ES-I3 (cell line): ENCODE measurements around the gene TBC1D4.
"Not testable (repeated sequence)": the region's sequence is repeated elsewhere in the genome, so short reads cannot be mapped to it uniquely, and the experiment has no call there.

ENCODE experiments used
- H3K36me3 ChIP-seq: 2 replicates; pipeline ENCODE4 v1.6.1; 2013; ENCODE audit warnings: mild to moderate bottlenecking, low read length, control low read depth, moderate library complexity; ENCODE audit not compliant: insufficient read depth
- H3K4me1 ChIP-seq: 2 replicates; pipeline ENCODE4 v1.6.1; 2013; ENCODE audit warnings: mild to moderate bottlenecking, control low read depth, low read length; ENCODE audit not compliant: insufficient read depth
- H3K9ac ChIP-seq: 2 replicates; pipeline ENCODE4 v1.6.1; 2013; ENCODE audit warnings: low read depth, mild to moderate bottlenecking, low read length, moderate library complexity
- H3K9me3 ChIP-seq: 2 replicates; pipeline ENCODE4 v1.6.1; 2013; ENCODE audit warnings: mild to moderate bottlenecking, low read length, moderate library complexity; ENCODE audit not compliant: control insufficient read depth, insufficient read depth

Gene TBC1D4

DNA sequence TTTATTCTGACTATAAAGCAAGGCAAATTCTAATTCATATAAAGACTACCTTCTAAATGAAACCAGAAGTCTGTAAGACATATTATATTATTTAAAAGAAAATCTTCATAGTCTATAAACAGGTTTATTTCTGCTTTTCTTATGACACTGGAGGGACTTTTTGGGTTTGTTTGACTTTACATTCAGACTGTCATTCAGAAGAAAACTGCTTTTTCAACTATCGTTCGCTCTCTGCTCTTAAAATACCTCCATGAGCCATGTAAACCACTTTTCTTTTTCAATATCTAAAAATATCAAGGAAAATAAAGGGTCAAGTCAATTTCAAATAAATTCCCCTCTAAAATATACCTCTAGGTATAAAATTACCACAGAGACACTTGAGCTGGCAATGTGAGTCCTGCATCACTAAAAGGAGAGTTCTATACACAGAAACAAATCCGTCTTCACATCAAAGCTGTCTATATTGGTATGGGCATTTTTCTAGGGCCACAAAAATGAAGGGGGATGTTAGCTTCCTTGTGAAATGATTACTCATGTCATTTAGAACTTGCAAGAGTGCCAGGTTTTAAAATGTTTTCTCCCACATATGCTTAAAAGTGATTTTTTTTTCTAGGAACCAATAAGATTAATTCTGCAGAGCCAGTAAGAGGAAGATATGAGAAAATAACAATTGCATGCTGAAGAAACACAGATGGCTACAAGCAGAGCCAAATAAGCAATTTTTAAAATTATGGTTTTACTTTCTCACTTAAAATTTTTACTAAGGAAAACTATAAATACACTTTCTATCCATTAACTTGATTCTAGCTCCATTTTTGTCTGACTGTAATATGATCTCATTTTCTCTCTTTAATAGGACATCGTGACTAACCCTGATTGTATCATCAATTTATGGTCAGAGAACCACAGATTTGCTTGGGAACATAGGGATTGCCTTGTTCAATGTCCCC lies 181.8 kb downstream of the TBC1D4 start:
- Histone ChIP-seq H3K9ac (no peak overlapping the region), H3K9me3 (no peaks in the 10 kb centered on the region), H3K4me1 (0 out of 2 replicates have a peak, but pooled peaks cover 6% of the 10 kb centered on the region), H3K36me3 (no peaks in the 10 kb centered on the region)

DNA sequence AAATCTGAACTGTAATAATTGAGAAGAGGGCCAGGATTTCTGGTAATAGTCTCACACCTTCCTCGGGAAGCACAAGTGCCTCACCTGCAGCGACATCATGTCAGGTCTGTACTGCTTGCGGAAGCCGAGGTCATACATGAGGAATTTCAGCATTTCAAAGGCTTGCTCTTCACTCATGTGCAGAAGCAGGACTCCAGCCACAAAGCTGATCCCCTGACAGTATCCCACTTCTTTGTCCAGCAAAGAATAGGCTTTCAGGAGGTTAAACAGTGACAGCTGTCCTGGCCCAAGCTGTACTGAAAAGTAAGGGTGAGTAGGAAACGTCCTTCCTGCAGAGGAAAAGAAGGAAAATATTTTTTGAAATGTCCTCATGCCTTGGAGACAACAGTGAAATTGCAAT lies 182.7 kb downstream of the TBC1D4 start:
- no peak overlapping the region for H3K9ac ChIP-seq

DNA sequence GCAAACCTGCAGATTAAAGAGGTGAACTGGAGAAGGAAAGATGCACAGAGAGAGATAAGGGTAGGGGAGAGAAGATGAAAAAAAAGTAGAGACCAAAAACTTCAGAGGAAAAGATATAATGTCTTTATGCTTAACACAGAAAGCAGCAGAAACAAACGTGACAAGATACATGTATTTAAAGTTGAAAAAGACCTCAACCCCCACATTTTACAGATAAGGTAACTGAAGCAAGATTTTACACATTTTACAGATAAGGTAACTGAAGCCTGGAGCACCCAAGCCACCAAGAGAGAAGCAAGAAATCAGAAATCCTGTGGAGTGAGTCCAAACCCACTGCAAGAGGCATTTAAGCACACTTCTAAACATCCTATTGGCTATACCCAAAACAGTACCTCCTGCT lies 185.3 kb downstream of the TBC1D4 start:
- Histone ChIP-seq H3K4me1 (peaks cover 12% of the 10 kb centered on the region), H3K36me3 (no peaks in the 10 kb centered on the region), H3K9ac (no peak overlapping the region), H3K9me3 (no peaks in the 10 kb centered on the region)

More for the DNA sequence above, 182.7 kb downstream of the TBC1D4 start:
- Histone ChIP-seq H3K36me3 (no peaks in the 10 kb centered on the region), H3K9me3 (no peaks in the 10 kb centered on the region), H3K4me1 (0 out of 2 replicates have a peak, but pooled peaks cover 6% of the 10 kb centered on the region)

DNA sequence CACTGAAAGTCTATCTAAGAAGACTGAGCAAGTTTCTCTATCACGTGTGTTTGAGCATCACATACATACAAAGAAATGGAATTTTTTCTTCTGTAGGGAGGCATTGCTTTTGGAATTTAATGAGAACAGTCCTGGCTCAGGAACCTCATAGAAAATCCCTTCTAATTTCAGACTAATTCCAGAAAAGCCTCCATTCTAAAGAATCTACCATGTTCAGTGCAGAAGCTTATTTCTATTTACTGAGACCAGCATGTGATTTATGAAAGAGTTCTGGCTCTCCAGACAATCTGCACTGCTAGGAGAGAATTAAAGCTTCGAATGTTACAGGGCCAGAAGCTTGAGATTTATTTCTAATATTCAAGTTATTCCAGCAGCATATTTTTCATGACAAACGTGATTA lies 186.8 kb downstream of the TBC1D4 start:
- Histone ChIP-seq H3K36me3 (no peaks in the 10 kb centered on the region), H3K9ac (no peak overlapping the region), H3K9me3 (no peaks in the 10 kb centered on the region), H3K4me1 (peaks cover 12% of the 10 kb centered on the region)

DNA sequence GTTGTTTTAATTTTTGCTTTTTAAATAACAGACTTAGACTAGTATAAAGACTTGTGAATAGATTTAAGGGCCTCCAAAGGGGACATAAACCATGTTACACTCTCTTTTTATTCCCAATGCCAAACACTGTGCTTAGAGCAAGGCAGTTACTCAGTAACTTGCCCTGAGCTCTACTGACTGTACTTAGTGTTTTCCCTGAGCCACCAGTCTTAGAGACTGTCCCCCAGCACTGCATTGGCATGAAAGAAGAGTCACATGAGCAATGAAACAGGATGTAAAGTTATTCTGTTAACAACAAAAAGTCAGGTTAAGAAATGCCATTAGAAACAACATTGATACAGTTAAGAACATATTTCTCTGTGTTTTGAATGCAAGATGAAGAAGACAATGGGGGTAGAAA lies 187.9 kb downstream of the TBC1D4 start:
- Histone ChIP-seq H3K36me3 (no peaks in the 10 kb centered on the region), H3K9ac (no peak overlapping the region), H3K4me1 (peaks cover 7% of the 10 kb centered on the region), H3K9me3 (no peaks in the 10 kb centered on the region)

DNA sequence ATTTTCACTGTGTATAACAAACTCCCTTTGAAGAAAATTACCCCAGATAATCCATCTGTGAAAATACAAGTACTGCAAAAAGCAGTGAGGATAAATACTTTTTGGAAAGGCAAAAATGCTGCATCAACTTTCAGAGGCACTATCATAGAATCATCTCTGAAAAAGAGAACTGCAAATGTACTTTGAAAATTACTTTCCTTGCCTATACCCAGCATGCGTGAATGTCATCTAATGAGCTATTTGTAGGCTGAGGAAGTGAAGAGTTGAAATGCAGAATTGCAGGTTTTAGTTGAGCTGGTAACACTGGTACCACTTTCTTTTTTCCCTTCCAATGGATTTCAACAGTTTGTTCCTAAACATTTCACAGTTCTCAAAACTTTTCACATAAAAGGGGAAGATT lies 196.7 kb downstream of the TBC1D4 start:
- Histone ChIP-seq H3K4me1 (no peaks in the 10 kb centered on the region), H3K9me3 (peaks cover under 1% of the 10 kb centered on the region; the same call in 1 of the 2 replicates), H3K36me3 (0 out of 2 replicates have a peak, but pooled peaks cover 3% of the 10 kb centered on the region), H3K9ac (no peak overlapping the region)

DNA sequence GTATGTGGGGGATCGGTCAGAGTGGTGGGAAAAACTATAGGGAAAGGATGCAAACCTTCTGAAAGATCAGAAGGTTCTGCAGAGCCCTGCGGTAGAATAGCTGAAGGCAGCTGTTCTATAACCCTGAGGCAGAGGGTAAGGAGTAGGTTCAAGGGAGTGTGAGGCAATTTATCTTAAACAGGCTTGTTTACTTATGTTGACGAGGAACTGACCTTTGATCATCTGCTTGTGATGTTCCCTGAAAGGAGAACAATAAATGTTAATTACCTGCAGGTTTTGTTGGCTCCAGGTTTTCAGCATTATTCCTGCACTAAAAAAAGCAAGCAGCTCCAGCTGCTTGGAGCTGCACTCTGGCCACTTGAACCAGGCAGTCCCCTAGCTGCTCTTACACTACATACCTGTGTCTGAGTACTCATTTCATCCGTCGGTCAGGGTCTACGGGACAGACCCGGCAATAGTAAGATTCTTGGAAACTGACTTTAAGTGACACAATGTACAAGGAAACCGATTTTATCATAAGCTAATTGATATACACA lies 202.1 kb downstream of the TBC1D4 start:
- H3K9me3 ChIP-seq, result peaks cover 9% of the 10 kb centered on the region
- peaks cover 3% of the 10 kb centered on the region; the same call in 1 of the 2 replicates for H3K36me3 ChIP-seq
- H3K9ac ChIP-seq, result no peak overlapping the region
- H3K4me1 ChIP-seq, result no peaks in the 10 kb centered on the region

DNA sequence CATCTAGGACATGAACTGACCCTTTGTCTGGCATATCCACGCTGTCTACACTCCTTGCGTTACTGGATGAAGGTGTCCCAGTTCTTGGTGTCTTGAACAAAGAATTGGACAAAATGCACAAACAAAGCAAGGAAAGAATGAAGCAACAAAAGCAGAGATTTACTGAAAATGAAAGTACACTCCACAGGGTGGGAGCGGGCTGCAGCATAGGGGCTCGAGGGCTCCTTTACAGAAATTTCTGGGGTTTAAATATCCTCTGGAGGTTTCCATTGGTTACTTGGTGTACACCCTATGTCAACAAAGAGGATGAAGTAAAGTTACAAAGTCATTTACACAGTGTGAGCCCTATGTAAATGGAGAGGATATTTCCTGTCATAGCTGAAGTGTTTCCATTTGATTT lies 208.3 kb downstream of the TBC1D4 start:
- H3K4me1 ChIP-seq, H3K36me3 ChIP-seq: not testable (repeated sequence)

DNA sequence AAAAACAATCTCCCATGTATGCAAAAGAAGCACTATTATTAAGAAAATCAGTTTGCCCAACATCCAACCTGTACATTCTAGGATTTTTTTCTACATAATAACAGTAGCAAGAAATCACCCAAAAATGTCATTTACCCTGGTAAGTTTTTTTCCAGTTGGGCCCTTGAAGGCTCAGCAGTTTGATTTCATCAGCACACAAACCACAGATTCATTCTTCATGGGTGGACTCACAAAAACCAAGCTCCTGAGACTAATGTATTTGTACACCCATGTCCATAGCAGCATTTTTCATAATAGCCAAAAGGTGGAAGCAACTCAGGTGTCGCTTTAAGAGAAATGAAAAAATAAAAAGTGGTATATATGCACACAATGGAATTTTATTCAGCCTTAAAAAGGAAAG lies 210.1 kb downstream of the TBC1D4 start:
- no peaks in the 10 kb centered on the region for H3K9me3 ChIP-seq
- H3K9ac ChIP-seq, result no peak overlapping the region
- no peaks in the 10 kb centered on the region for H3K4me1 ChIP-seq
- H3K36me3 ChIP-seq, result no peaks in the 10 kb centered on the region

More for the DNA sequence above, 208.3 kb downstream of the TBC1D4 start:
- not testable (repeated sequence) for H3K9ac ChIP-seq, H3K9me3 ChIP-seq

DNA sequence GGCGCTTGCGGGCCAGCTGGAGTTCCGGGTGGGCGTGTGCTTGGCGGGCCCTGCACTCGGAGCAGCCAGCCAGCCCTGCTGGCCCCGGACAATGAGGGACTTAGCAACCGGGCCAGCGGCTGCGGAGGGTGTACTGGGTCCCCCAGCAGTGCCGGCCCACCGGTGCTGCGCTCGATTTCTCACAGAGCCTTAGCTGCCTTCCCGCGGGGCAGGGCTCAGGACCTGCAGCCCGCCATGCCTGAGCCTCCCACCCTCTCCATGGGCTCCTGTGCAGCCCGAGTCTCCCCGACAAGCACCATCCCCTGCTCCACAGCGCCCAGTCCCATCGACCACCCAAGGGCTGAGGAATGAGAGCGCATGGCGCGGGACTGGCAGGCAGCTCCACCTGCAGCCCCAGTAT lies 213.5 kb downstream of the TBC1D4 start:
- H3K9me3 ChIP-seq, H3K36me3 ChIP-seq, H3K4me1 ChIP-seq, H3K9ac ChIP-seq: not testable (repeated sequence)

DNA sequence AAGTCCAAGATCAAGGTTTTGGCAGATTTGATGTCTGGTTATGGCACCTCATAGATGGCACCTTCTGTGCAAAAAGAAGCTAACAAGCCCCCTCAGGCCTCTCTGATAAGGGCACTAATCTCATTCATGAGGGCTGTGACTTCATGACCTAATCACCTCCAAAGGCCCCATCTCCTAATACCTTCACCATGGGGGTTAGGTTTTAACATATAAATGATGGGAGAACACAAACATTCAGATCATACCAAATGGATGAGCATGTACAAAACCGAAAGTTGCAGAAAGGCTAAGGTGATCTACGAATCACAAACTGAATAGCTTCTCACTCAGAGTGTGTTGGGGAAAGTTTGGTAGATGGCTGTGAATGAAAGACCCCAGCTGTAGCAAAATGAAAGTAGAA lies 217.4 kb downstream of the TBC1D4 start:
- no peaks in the 10 kb centered on the region for H3K36me3 ChIP-seq

DNA sequence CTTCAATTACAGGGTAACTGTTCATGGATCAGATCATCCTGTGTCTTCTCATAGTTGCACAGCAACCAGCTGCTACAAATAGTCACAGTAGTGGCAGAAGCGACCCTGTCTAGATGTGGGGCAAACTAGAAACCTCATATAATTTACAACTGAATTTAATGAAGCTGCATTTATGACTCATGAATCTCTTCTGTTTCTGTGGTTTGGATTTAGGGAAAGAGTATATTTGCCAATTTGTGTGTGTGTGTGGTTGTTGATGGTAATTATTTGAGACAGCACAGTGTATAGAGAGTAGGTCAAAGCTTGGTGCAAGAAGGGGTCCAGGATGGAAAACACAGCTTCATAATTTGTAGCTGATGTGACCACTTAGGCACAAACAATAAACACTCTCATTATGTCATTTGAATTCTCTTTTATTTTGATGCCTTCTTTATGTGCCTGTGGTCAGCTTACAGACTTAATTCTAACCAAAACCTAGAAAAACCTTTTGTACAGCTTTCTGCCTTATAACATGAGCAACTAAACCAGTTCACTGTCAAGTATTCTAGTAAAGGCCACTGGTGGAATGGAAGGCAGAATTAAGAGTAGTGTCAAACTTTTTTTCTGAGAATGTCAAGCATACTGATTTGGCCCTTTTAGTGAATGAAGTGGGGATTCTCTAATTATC lies 218.1 kb downstream of the TBC1D4 start:
- Histone ChIP-seq H3K9ac (no peak overlapping the region), H3K4me1 (no peaks in the 10 kb centered on the region), H3K36me3 (no peaks in the 10 kb centered on the region), H3K9me3 (no peaks in the 10 kb centered on the region)

More for the DNA sequence above, 217.4 kb downstream of the TBC1D4 start:
- H3K4me1 ChIP-seq, result no peaks in the 10 kb centered on the region
- no peak overlapping the region for H3K9ac ChIP-seq
- H3K9me3 ChIP-seq, result no peaks in the 10 kb centered on the region

DNA sequence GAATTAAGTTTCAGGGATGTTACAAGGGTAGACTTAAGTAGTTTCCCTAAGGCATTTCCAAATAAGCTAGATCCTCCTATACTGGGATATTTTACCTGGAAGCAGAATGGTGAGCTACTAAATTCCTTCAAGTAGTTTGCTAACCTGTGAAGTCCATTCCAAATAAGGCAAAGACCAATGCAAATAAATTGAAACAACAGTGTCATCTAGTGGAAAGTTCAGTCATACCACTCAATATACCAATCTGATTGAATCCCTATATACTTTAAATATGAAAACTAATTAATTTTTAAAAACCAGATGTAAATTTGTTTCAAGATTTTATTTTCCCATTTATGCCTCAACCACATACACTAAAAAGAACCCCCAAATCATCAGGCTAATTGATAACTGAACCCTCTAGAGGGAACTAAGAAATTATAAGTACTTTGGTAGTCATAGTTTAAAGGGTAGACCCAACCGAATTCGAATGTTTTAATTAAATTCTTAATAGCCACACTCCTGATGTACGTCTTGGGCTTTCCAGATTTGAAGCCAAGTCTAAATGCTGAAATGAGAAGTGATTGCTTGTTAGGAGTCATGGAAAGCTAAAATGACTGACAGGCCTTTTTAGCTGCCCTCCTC lies 223.7 kb downstream of the TBC1D4 start:
- Histone ChIP-seq H3K4me1 (no peaks in the 10 kb centered on the region), H3K9ac (no peak overlapping the region), H3K9me3 (no peaks in the 10 kb centered on the region), H3K36me3 (no peaks in the 10 kb centered on the region)

DNA sequence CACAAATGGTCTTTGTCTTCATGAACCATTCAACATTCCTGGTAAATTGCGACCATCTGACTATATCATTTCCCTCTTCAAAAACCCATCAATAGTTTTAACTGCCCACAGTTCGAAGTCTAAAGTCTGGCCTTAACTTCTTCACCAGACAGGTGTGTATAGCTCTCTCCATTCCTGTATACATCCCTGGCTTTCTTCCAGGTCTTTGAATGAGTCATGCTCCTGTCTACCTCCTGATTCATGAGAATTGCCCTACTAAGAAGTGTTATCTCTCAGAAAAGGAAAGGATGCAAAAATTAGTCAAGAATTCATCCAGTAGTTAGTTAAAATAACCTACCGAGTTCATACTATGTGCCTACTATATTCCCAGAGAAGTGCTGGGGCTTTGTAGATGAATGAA lies 225.0 kb downstream of the TBC1D4 start:
- Histone ChIP-seq H3K9ac (no peak overlapping the region), H3K36me3 (no peaks in the 10 kb centered on the region), H3K4me1 (no peaks in the 10 kb centered on the region), H3K9me3 (no peaks in the 10 kb centered on the region)
